Stimulated activated CD4-positive, alpha-beta T cell treated with anti-CD3 and anti-CD28 coated beads, Interleukin-2, amount 100 ng/mL, for 48 hours (primary cell): ENCODE measurements around the gene DCST1.
"Not testable (repeated sequence)": the region's sequence is repeated elsewhere in the genome, so short reads cannot be mapped to it uniquely, and the experiment has no call there.

ENCODE experiments used
- DNase-seq, 2 donors: peaks; one replicate each; pipeline ENCODE4 v3.0.0-alpha.2; 2020

DCST1 gene

GRCh38 chr1:155033524-155033923 is at the start of gene DCST1, which contains the start of gene DCST2:
DCST1 (plus strand) TSS chr1:155033824; CDS start chr1:155034037, 213 bp downstream.
DCST2 (minus strand) TSS chr1:155033781; CDS start chr1:155033701, 80 bp downstream.
- DNase-seq, result no peak

DNA sequence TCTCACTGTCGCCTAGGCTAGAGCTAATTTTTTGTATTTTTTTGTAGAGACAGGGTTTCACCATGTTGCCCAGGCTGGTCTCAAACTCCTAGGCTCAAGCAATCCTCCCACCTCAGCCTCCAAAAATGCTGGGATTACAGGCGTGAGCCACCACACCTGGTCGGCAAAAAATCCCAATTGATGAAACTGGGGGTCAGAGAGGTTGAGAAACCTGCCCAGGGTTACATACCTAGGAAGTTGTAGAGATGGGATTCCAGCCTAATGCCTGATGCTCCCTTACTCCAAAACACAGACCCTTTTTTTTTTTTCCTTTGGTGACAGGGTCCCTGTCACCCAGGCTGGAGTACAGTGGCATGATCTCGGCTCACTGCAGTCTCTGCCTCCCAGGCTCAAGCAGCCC is 46.9 kb upstream of the DCST1 start:
- DNase-seq, result not testable (repeated sequence)

DNA sequence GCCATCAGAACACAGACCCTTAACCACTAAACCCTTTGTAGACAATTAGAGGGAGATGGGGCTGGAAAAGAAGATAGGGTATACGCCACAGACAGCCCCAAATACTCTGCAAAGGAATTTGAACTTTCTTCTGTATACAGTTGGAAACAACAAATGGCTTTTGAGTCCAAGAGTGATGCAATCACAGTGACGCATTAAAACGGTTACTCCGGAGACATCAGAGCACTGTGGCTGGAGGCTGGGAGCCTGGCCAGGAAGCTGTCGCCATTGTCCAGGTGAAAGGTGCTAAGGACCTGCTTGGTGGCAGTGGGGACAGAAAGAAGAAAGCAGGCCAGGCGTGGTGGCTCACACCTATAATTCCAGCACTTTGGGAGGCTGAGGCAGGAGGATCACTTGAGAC is 46.3 kb upstream of the DCST1 start:
- no peak for DNase-seq

DNA sequence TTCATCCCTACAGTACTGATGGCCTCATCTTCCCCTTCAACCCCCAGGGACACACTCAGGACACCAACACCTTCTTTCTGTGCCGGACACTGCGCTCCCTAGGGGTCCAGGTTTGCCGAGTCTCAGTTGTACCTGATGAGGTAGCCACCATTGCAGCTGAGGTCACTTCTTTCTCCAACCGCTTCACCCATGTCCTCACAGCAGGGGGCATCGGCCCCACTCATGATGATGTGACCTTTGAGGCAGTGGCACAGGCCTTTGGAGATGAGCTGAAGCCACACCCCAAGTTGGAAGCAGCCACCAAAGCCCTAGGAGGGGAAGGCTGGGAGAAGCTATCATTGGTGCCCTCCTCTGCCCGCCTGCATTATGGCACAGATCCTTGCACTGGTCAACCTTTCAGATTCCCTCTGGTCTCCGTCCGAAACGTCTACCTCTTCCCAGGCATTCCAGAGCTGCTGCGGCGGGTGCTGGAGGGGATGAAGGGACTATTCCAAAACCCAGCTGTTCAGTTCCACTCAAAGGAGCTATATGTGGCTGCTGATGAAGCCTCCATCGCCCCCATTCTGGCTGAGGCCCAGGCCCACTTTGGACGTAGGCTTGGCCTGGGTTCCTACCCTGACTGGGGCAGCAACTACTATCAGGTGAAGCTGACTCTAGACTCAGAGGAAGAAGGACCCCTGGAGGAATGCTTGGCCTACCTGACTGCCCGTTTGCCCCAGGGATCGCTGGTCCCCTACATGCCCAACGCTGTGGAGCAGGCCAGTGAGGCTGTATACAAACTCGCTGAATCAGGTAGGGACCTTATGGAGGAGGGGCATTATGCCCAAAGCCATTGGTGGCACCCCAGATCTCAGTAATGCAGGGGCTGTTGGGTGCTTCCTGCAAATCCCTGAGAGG is 45.3 kb upstream of the DCST1 start:
- DNase-seq, result no peak

GRCh38 chr1:154989195-154989860 is 44.3 kb upstream of the DCST1 start:
- no peak for DNase-seq

DNA sequence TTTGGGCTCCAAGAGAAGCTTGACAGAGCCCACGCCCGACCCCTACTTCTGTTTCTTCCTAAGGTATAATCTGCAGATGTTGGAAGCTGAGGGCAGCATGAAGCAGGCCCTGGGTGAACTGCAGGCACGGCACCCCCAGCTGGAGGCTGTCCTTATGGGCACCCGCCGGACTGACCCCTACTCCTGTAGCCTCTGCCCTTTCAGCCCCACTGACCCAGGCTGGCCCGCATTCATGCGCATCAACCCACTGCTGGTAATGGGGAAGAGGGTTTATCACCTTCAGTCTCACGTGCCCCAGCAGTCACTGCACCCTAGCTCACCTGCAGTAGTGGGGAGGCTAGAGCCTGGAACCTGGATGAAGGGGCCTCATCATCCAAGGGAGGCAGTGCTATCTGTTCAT is 43.3 kb upstream of the DCST1 start:
- DNase-seq, result no peak

DNA sequence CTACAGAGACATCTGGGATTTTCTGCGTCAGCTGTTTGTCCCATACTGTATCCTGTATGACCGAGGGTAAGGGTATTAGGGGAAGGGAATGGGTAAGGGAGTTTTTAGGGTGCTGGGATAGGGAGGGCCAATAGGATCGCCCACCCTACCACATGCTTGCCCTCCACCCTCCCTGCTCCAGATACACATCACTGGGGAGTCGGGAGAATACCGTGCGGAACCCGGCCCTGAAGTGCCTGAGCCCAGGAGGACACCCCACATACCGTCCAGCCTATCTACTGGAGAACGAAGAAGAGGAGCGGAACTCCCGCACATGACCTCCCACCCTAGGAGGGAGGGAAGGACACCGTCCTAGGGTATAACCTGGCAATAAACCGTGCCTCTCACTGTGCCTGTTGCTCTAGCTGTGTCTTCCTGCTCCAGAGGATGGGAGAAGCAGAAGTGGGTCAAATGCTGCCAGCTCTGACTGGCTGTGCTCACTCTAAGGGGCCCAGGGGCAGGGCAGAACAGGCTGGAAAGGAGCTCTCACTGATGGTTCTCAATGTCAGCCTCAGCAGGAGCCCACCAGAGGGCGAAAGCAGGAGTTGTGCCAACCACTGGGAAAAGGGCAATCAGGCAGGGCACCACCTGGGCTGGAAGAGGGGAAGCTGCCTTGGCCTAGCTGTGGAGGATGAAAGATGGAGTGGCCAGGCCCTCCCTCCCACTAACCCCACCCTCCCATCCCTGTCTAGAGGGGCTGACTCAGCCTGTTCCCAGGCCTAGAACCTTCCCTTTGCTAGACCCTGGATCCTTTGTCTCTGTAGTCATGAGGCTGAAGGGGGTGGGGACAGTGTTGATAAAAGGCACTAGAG is 40.7 kb upstream of the DCST1 start:
- DNase-seq, result no peak

- no peak for DNase-seq
Measured at GRCh38 chr1:154993572-154994268, 39.9 kb upstream of the DCST1 start, which contains the start of gene LENEP. LENEP (plus strand) TSS chr1:154993586; CDS start chr1:154993608, 22 bp downstream.

DNA sequence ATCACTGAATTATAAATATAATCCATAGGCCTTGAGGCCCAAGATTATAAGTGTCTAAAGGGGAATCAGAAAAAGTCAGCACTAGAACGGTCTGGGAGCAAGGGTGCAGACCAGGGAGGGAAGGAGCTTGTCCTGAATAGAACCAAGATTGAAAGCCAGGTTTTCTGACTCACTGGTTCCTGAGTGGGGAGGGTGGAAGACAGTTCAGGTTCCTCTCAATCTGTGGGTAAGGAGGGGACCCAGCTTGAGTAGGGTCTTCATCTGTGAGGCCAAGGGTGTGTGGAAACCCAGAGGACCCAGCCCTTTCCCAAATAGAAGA is 39.4 kb upstream of the DCST1 start:
- DNase-seq, result no peak

- no peak for DNase-seq
Measured at GRCh38 chr1:154994591-154994990, 39.0 kb upstream of the DCST1 start.

DNA sequence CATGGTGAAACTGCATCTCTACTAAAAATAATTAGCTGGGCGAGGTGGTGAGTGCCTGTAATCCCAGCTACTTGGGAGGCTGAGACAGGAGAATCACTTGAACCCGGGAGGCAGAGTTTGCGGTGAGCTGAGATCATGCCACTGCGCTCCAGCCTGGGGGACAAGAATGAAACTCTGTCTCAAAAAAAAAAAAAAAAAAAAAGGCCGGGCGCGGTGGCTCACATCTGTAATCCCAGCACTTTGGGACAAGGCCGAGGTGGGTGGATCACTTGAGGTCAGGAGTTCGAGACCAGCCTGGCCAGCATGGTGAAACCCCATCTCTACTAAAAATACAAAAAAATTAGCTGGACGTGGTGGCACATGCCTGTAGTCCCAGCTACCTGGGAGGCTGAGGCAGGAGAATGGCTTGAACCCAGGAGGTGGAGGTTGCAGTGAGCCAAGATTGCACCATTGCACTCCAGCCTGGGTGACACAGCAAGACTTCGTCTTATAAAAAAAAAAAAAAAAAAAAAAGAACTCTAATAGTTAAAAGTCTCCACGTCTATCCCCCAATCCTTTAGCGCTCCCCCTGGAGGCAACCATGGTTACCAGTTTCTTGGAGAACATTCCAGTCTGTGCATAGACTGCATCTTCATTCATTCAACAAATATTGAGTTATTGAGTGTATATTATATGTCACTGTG is 38.2 kb upstream of the DCST1 start:
- not testable (repeated sequence) for DNase-seq

DNA sequence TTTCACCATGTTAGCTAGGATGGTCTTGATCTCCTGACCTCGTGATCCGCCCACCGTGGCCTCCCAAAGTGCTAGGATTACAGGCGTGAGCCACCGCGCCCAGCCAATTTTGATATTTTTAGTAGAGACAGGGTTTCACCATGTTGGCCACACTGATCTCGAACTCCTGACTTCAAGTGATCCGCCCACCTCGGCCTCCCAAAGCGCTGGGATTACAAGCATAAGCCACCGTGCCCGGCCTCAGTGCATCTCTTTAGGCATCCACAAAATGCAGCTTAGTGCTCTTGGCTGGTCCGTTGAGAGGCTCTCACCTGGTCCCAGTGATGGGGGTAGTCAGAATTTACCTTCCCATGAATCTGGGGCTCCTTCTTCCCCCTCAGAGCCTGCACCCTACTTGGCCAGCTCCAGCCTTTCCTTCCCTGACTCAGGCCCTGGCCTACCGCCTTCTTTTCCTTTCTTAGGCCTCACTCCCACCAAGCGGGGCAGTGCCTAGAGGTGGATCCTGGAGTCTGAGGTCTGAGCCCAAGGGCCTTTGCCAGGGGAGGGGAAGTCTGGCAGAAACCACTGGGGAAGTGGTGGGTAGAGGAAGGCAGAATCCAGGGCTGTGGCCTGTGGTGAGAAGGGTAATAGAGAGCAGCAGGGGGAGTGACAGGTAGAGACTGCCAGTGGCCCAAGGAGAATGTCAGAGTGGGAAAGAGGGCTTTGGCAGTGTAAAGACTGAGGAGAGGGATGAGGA is 36.5 kb upstream of the DCST1 start:
- DNase-seq, result no peak

- DNase-seq, result no peak
Measured at GRCh38 chr1:154998201-154998780, 35.3 kb upstream of the DCST1 start.

DNA sequence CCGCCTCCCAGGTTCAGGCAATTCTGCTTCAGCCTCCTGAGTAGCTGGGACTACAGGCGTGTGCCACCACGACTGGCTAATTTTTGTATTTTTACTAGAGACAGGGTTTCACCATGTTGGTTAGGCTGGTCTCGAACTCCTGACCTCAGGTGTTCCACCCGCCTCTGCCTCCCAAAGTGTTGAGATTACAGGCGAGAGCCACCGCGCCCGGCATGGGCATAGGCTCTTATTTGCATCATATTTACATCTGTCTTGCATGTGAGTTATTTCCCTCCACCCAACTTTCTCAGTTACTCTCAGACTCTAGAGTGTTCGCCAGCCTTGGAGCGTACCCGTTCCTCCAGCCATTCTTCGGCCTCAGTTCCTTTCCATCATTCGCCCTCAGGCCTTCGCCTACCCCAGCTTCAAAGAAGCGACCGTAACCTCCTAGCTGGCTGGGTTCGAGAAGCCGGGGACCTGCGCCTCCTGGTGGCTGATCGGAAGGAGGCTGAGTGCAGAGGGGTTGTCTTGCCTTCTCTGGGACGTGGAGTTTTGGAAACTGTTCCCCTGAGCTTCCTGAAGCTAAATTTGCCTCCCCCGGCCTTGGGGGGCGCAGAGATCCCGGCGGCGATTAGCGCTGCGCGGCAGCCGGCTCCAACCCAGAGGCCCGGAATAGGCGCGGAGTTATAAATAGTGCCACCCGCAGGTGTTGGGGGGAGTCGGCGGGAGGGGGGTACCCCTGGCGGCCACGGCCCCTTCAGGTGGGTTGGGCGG is 34.6 kb upstream of the DCST1 start:
- DNase-seq, result peak; percentile 76 to 80

- DNase-seq, result peak in 1 of 2 donors; percentile 67
Measured at GRCh38 chr1:154999571-155000410, 33.8 kb upstream of the DCST1 start.

- DNase-seq, result no peak
Measured at GRCh38 chr1:155000411-155000725, 33.3 kb upstream of the DCST1 start.

DNA sequence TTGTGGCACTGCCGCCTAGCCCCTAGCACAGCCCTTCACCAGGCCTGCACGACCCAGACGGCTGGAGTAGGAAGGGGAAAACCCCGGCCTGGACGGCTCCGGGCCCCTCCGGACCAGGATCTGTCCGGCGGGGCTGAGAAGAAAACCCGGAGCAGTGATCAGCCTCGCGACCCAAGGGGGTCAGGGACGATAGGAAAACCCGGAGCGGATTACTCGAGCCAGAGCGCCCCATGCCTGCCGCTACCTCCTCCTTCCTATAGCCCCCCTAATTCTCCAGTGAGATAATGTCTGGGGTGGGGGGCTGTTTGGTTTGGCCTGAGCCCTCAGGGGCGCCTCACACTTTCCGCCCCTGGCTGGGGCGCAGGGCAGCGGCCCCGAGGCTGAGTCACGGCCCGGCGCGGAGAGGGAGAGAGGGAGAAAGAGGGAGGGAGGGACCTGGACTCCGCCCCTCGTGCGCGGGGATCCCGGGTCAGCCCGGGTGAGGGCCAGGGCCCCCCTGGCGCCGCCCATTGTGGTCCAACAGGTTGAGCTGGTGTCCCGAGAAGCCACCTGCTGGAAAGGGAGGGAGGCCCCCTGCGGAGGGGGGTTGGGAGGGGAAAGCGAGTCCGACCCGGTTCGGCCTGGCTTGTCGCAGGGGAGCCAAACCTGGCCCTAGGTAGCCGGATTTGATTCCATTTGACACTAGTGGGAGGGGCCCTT is 32.7 kb upstream of the DCST1 start:
- DNase-seq, result peak; percentile 79 to 80

DNA sequence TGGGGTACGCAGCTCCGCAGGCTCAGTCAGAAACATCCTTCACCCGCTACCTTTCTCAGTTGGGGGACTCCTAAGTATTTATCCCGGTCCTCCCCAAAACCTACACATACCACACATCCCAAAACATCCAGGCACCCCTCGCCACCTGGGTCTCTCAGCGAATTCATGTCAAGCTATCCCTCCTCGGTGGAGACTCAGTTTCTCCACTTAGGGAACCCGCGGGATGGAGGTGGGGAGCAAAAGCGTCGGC is 32.3 kb upstream of the DCST1 start:
- no peak for DNase-seq
